PC-9 (cell line): ENCODE measurements around the gene SLC4A1. TPM values are rescaled to one million over a fixed set of nuclear protein-coding genes. Genes with fewer than 3 reads are reported as not detected.
"Not testable (repeated sequence)": the region's sequence is repeated elsewhere in the genome, so short reads cannot be mapped to it uniquely, and the experiment has no call there.

Experiments
- BruUV-seq: library from RNA; stranded (reverse); fragments of 400-500 nt; replicated peaks from 2 replicates; lab custom pipeline; 2021; lab: Mats Ljungman, UMichigan
- CTCF ChIA-PET: fragments of 300-600 bp; sonication (Branson Sonifier 250); formaldehyde crosslinking; loops from one replicate; lab custom pipeline; 2022; ENCODE audit warnings: antibody characterized with exemption; lab: Charles Lee
- POLR2A ChIA-PET: fragments of 300-600 bp; sonication (Branson Sonifier 250); formaldehyde crosslinking; loops from one replicate; lab custom pipeline; 2022; ENCODE audit warnings: antibody characterized with exemption; ENCODE audit not compliant: unreplicated experiment; lab: Charles Lee
- DNase-seq, 2 experiments: peaks; one replicate each; pipeline versions ENCODE4 v3.0.0 to v3.0.0-alpha.2; 2015 to 2022; ENCODE audit warnings: mixed read lengths in 1 of 2
- H2AFZ ChIP-seq: fragments of 200-600 bp; sonication (generic); 2 replicates; pipeline ENCODE4 v1.8.1; 2017; ENCODE audit warnings: antibody characterized with exemption
- H3F3A ChIP-seq: fragments of 200-600 bp; sonication (generic); 2 replicates; pipeline ENCODE4 v1.8.1; 2017; ENCODE audit warnings: antibody characterized with exemption, mild to moderate bottlenecking, low read depth; ENCODE audit not compliant: insufficient read depth
- H3K27ac ChIP-seq: fragments of 200-600 bp; sonication (generic); 2 replicates; pipeline ENCODE4 v1.6.1; 2016; ENCODE audit warnings: mixed run types
- H3K27me3 ChIP-seq: fragments of 200-600 bp; sonication (generic); 2 replicates; pipeline ENCODE4 v1.6.1; 2016; ENCODE audit warnings: low read depth, mixed run types; ENCODE audit not compliant: insufficient read depth
- H3K36me3 ChIP-seq: fragments of 200-600 bp; sonication (generic); 2 replicates; pipeline ENCODE4 v1.6.1; 2016; ENCODE audit warnings: low read depth, mixed run types
- H3K4me1 ChIP-seq: fragments of 200-600 bp; sonication (generic); replicated peaks from 2 replicates; pipeline ENCODE4 v1.6.1; 2016; ENCODE audit warnings: mixed run types; ENCODE audit not compliant: insufficient read depth
- H3K4me2 ChIP-seq: fragments of 200-600 bp; sonication (generic); 2 replicates; pipeline ENCODE4 v1.6.1; 2017; ENCODE audit warnings: mixed run types
- H3K4me3 ChIP-seq: fragments of 200-600 bp; sonication (generic); 2 replicates; pipeline ENCODE4 v1.6.1; 2016; ENCODE audit warnings: mixed run types
- H3K79me2 ChIP-seq: fragments of 200-600 bp; sonication (generic); 2 replicates; pipeline ENCODE4 v1.6.1; 2017; ENCODE audit warnings: low read depth, mixed run types
- H3K9me2 ChIP-seq: fragments of 200-600 bp; sonication (generic); 2 replicates; pipeline ENCODE4 v1.8.1; 2017; ENCODE audit warnings: mild to moderate bottlenecking; ENCODE audit not compliant: insufficient read depth
- H3K9me3 ChIP-seq: fragments of 200-600 bp; sonication (generic); 2 replicates; pipeline ENCODE4 v1.8.1; 2016; ENCODE audit warnings: low read depth; ENCODE audit not compliant: insufficient read depth
- H4K20me1 ChIP-seq: fragments of 200-600 bp; sonication (generic); 2 replicates; pipeline ENCODE4 v1.8.1; 2017; ENCODE audit not compliant: insufficient read depth
- CTCF ChIP-seq: fragments of 200-600 bp; sonication (generic); conservative IDR thresholded peaks from 2 replicates; pipeline ENCODE4 v1.6.1; 2017; ENCODE audit warnings: mixed run types, antibody characterized with exemption, mild to moderate bottlenecking, moderate library complexity
- EZH2 ChIP-seq: fragments of 200-600 bp; sonication (generic); IDR thresholded peaks from 2 replicates; pipeline ENCODE4 v1.8.0; 2017; ENCODE audit warnings: antibody characterized with exemption, low read depth
- intact Hi-C: fragments of 100-400 bp; cut with micrococcal nuclease; formaldehyde crosslinking; loops from one replicate; pipeline ENCODE4 v1.10.0; 2022; ENCODE audit not compliant: unreplicated experiment
- total RNA-seq: library from RNA; stranded (reverse); gene quantifications from 2 replicates; pipeline ENCODE4 v1.2.3, GENCODE V29; 2021

SLC4A1 gene
- total RNA-seq, 1 experiment from 2014 or later: not detected

GRCh38 chr17:44247440-44247841, 20.5 kb downstream of the SLC4A1 start:
- TF ChIP-seq CTCF (no peak), EZH2 (no peak)
- Histone ChIP-seq H3K27me3 (no peaks in the 10 kb centered on the region), H3K27ac (no peak overlapping the region), H2AFZ (no peak overlapping the region), H3K9me3 (no peaks in the 10 kb centered on the region), H4K20me1 (no peaks in the 10 kb centered on the region), H3K4me3 (no peak overlapping the region), H3K4me1 (no peaks in the 10 kb centered on the region), H3K9me2 (no peaks in the 10 kb centered on the region), H3F3A (no peaks in the 10 kb centered on the region), H3K36me3 (no peaks in the 10 kb centered on the region), H3K4me2 (no peak overlapping the region), H3K79me2 (no peaks in the 10 kb centered on the region)
- POLR2A ChIA-PET: no interaction called here
- CTCF ChIA-PET: interaction anchor here (0.6 kb wide), 1 partner anchor 25 kb away, joined by 3 read pairs; no protein-coding TSS in a partner anchor
- no TSS peak for BruUV-seq
- no peak for DNase-seq
- intact Hi-C loops: no loop called here

- Histone ChIP-seq H3K4me3 (no peak overlapping the region), H3K27me3 (no peaks in the 10 kb centered on the region), H4K20me1 (no peaks in the 10 kb centered on the region), H3K27ac (no peak overlapping the region), H3K4me2 (no peak overlapping the region), H3F3A (peaks cover 2% of the 10 kb centered on the region; the same call in 1 of the 2 replicates), H3K9me2 (no peaks in the 10 kb centered on the region), H3K36me3 (no peaks in the 10 kb centered on the region), H3K9me3 (no peaks in the 10 kb centered on the region), H3K79me2 (no peaks in the 10 kb centered on the region), H3K4me1 (peaks cover 2% of the 10 kb centered on the region; the same call in 1 of the 2 replicates), H2AFZ (no peak overlapping the region)
- ChIA-PET CTCF (no interaction called here), POLR2A (no interaction called here)
- no TSS peak for BruUV-seq
- intact Hi-C loops: no loop called here
- TF ChIP-seq EZH2 (no peak), CTCF (no peak)
- DNase-seq: no peak
Measured at GRCh38 chr17:44241106-44241624, 26.8 kb downstream of the SLC4A1 start.

DNA sequence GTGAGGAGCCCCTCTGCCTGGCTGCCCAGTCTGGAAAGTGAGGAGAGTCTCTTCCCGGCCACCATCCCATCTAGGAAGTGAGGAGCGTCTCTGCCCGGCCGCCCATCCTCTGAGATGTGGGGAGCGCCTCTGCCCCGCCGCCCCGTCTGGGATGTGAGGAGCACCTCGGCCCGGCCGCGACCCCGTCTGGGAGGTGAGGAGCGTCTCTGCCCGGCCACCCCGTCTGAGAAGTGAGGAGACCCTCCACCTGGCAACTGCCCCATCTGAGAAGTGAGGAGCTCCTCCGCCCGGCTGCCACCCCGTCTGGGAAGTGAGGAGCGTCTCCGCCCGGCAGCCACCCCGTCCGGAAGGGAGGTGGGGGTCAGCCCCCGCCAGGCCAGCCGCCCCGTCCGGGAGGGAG, 30.0 kb downstream of the SLC4A1 start:
- DNase-seq, H3K4me3 ChIP-seq, intact Hi-C loops, H2AFZ ChIP-seq, H3K79me2 ChIP-seq, CTCF ChIA-PET, POLR2A ChIA-PET, BruUV-seq, H3K27ac ChIP-seq, H3K36me3 ChIP-seq, H3K4me2 ChIP-seq, H4K20me1 ChIP-seq, H3K9me2 ChIP-seq, H3K9me3 ChIP-seq, H3K27me3 ChIP-seq: not testable (repeated sequence)
- Histone ChIP-seq H3F3A (peaks cover 24% of the 10 kb centered on the region), H3K4me1 (peaks cover 22% of the 10 kb centered on the region)

DNA sequence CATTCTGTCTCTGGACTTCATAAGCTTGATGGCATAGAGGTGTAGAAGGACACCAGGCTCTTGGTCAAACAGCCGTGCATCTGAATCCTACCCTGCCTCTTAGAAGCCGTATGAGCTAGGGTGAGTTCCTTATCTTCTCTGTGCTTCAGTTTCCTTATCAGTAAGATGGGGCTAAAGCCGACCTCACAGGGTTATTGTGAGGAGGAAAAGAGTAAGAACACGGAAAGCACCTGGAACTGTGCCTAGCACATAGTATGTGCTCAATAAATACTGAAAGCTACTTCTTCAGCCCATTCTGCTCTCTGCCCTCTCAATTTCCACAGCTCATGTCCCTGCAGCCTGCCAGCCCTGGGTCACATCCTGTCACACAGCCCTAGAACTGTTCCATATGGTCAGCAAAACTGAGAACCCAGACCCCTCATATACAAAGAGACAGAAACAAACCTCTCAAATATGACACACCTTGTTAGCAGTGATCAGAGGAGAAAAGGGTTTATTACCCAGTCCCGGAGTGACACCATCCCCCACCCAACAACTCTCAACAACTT, 31.4 kb downstream of the SLC4A1 start:
- no TSS peak for BruUV-seq
- Histone ChIP-seq H3K27me3 (no peaks in the 10 kb centered on the region), H2AFZ (no peak overlapping the region), H3K27ac (no peak overlapping the region), H3K4me1 (peaks cover 22% of the 10 kb centered on the region), H3K36me3 (no peaks in the 10 kb centered on the region), H3K4me2 (no peak overlapping the region), H3K79me2 (no peaks in the 10 kb centered on the region), H4K20me1 (no peaks in the 10 kb centered on the region), H3K9me2 (no peaks in the 10 kb centered on the region), H3K9me3 (no peaks in the 10 kb centered on the region), H3K4me3 (no peak overlapping the region), H3F3A (peaks cover 24% of the 10 kb centered on the region)
- ChIA-PET CTCF (no interaction called here), POLR2A (no interaction called here)
- intact Hi-C loops: no loop called here
- DNase-seq: no peak
- TF ChIP-seq CTCF (no peak), EZH2 (no peak)
